Spleen (tissue), 7 donors: Measurements from ENCODE around the gene SPATA12.

Experiments
- POLR2A ChIP-seq, 3 donors: fragments of 450-650 bp; IDR thresholded peaks; one replicate each; pipeline ENCODE4 v1.5.1; 2017; ENCODE audit warnings: antibody characterized with exemption in 3 of 3, mild to moderate bottlenecking in 1 of 3
- TF ChIP-seq, protein P1 (sequence below), 11 experiments: fragments of 200-600 bp in 7 of 11; fragments of 450-650 bp in 4 of 11; sonication (generic) in 4 of 11; IDR thresholded peaks in 8 of 11; conservative IDR thresholded peaks in 3 of 11; 1 replicate in 7 of 11; 2 replicates in 4 of 11; pipeline versions ENCODE4 v1.4.0 to v1.8.0; 2016 to 2021; ENCODE audit warnings: antibody characterized with exemption in 11 of 11, inconsistent platforms in 4 of 11, mild to moderate bottlenecking in 1 of 11
- donor health status: DM: no; HTN: no; CAD: no; lungs with moderate emphysema.
- donor health status: DM: no; HTN: no; CAD: no.
- donor health status: DM: no; HTN: no; CAD: no.

- TF ChIP-seq, protein P1, sequence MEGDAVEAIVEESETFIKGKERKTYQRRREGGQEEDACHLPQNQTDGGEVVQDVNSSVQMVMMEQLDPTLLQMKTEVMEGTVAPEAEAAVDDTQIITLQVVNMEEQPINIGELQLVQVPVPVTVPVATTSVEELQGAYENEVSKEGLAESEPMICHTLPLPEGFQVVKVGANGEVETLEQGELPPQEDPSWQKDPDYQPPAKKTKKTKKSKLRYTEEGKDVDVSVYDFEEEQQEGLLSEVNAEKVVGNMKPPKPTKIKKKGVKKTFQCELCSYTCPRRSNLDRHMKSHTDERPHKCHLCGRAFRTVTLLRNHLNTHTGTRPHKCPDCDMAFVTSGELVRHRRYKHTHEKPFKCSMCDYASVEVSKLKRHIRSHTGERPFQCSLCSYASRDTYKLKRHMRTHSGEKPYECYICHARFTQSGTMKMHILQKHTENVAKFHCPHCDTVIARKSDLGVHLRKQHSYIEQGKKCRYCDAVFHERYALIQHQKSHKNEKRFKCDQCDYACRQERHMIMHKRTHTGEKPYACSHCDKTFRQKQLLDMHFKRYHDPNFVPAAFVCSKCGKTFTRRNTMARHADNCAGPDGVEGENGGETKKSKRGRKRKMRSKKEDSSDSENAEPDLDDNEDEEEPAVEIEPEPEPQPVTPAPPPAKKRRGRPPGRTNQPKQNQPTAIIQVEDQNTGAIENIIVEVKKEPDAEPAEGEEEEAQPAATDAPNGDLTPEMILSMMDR (IDR thresholded peaks at IDR 0.05 in 8 of 11, conservative IDR thresholded peaks at IDR 0.05 in 3 of 11), result no peak
- no peak for TF ChIP-seq POLR2A (IDR thresholded peaks at IDR 0.05)
These were observed 49.4 kb upstream of the SPATA12 start for GRCh38 chr3:57011022-57011421.
